Trophoblast cell (in vitro differentiated cells and primary cell): ENCODE measurements around the gene CHCHD6.

ENCODE experiments used
- DNase-seq, 2 donors: peaks; one replicate each; pipeline ENCODE4 v3.0.0-alpha.2; 2016
- H2AFZ ChIP-seq: 2 replicates; pipeline ENCODE4 v1.6.1; 2013; ENCODE audit warnings: low read length, moderate library complexity, mild to moderate bottlenecking; ENCODE audit not compliant: insufficient read depth, poor library complexity
- H2AK5ac ChIP-seq: 2 replicates; pipeline ENCODE4 v1.6.1; 2013; ENCODE audit warnings: mild to moderate bottlenecking, low read length
- H2BK120ac ChIP-seq: 2 replicates; pipeline ENCODE4 v1.6.1; 2013; ENCODE audit warnings: low read length, mild to moderate bottlenecking, moderate library complexity; ENCODE audit not compliant: insufficient read depth, poor library complexity
- H2BK12ac ChIP-seq: 2 replicates; pipeline ENCODE4 v1.6.1; 2013; ENCODE audit warnings: mild to moderate bottlenecking, low read length, moderate library complexity
- H2BK5ac ChIP-seq: 2 replicates; pipeline ENCODE4 v1.6.1; 2013; ENCODE audit warnings: low read length, low read depth, moderate library complexity, mild to moderate bottlenecking; ENCODE audit not compliant: poor library complexity
- H3K14ac ChIP-seq: 2 replicates; pipeline ENCODE4 v1.6.1; 2013; ENCODE audit warnings: mild to moderate bottlenecking, low read length
- H3K18ac ChIP-seq: 2 replicates; pipeline ENCODE4 v1.6.1; 2013; ENCODE audit warnings: mild to moderate bottlenecking, low read length
- H3K23ac ChIP-seq: 2 replicates; pipeline ENCODE4 v1.6.1; 2013; ENCODE audit warnings: low read length
- H3K27ac ChIP-seq: 2 replicates; pipeline ENCODE4 v1.5.1; 2013; ENCODE audit warnings: low read depth, mild to moderate bottlenecking, inconsistent platforms, low read length, moderate library complexity
- H3K27me3 ChIP-seq: 2 replicates; pipeline ENCODE4 v1.6.1; 2013; ENCODE audit warnings: inconsistent platforms, mild to moderate bottlenecking, low read length, moderate library complexity; ENCODE audit not compliant: insufficient read depth
- H3K36me3 ChIP-seq, 2 experiments: 1 replicate in 1 of 2; 2 replicates in 1 of 2; pipeline ENCODE4 v1.6.1; 2013; ENCODE audit warnings: low read length in 2 of 2, mild to moderate bottlenecking in 2 of 2, moderate library complexity in 1 of 2; ENCODE audit not compliant: insufficient read depth in 2 of 2, control insufficient read depth in 1 of 2
- H3K4ac ChIP-seq: 2 replicates; pipeline ENCODE4 v1.6.1; 2013; ENCODE audit warnings: low read depth, mild to moderate bottlenecking, low read length, moderate library complexity
- H3K4me1 ChIP-seq, 2 experiments: 1 replicate in 1 of 2; 2 replicates in 1 of 2; pipeline ENCODE4 v1.6.1; 2013; ENCODE audit warnings: low read length in 2 of 2, mild to moderate bottlenecking in 2 of 2, moderate library complexity in 1 of 2; ENCODE audit not compliant: insufficient read depth in 2 of 2, control insufficient read depth in 1 of 2
- H3K4me2 ChIP-seq: 2 replicates; pipeline ENCODE4 v1.6.1; 2013; ENCODE audit warnings: inconsistent platforms, mild to moderate bottlenecking, low read length, moderate library complexity
- H3K4me3 ChIP-seq: 2 replicates; pipeline ENCODE4 v1.5.1; 2013; ENCODE audit warnings: mild to moderate bottlenecking, low read depth, low read length, inconsistent platforms
- H3K79me1 ChIP-seq: one replicate; pipeline ENCODE4 v1.6.1; 2013; ENCODE audit warnings: low read length
- H3K79me2 ChIP-seq: 2 replicates; pipeline ENCODE4 v1.6.1; 2013; ENCODE audit warnings: low read length, mild to moderate bottlenecking; ENCODE audit not compliant: control insufficient read depth, insufficient read depth, poor library complexity
- H3K9ac ChIP-seq: 2 replicates; pipeline ENCODE4 v1.6.1; 2013; ENCODE audit warnings: mild to moderate bottlenecking, low read length
- H3K9me3 ChIP-seq: 2 replicates; pipeline ENCODE4 v1.6.1; 2013; ENCODE audit warnings: low read depth, mild to moderate bottlenecking, control low read depth, inconsistent platforms, low read length; ENCODE audit not compliant: insufficient read depth
- H4K12ac ChIP-seq: 2 replicates; pipeline ENCODE4 v1.6.1; 2013; ENCODE audit warnings: low read depth, mild to moderate bottlenecking, low read length, moderate library complexity
- H4K8ac ChIP-seq: 2 replicates; pipeline ENCODE4 v1.6.1; 2013; ENCODE audit warnings: low read depth, mild to moderate bottlenecking, low read length, moderate library complexity
- H4K91ac ChIP-seq: one replicate; pipeline ENCODE4 v1.6.1; 2013; ENCODE audit warnings: low read depth, mild to moderate bottlenecking, low read length, moderate library complexity
- WGBS: extraction: QIAGEN DNeasy Blood & Tissue Kit; methylation state at CpG from one replicate; pipeline ENCODE4 v1.1.7; 2013; ENCODE audit warnings: missing lambda C conversion rate; ENCODE audit not compliant: insufficient read length, insufficient coverage; ENCODE audit errors: extremely low coverage; 5-methylcytosine and 5-hydroxymethylcytosine counted together

The CHCHD6 gene

GRCh38 chr3:126910231-126910630 is 206.2 kb downstream of the CHCHD6 start:
- Histone ChIP-seq H3K36me3 (peaks cover 0 to 2% of the 10 kb centered on the region in 2 experiments), H4K12ac (no peak overlapping the region), H4K91ac (no peak overlapping the region), H3K27me3 (no peaks in the 10 kb centered on the region), H3K79me2 (no peaks in the 10 kb centered on the region), H2BK120ac (no peak overlapping the region), H3K4me2 (no peak overlapping the region), H3K23ac (no peak overlapping the region), H3K14ac (no peak overlapping the region), H3K27ac (no peak overlapping the region), H4K8ac (no peak overlapping the region), H3K9ac (no peak overlapping the region), H3K79me1 (no peaks in the 10 kb centered on the region), H2AFZ (no peak overlapping the region), H3K4ac (no peak overlapping the region), H3K9me3 (peaks cover 2% of the 10 kb centered on the region), H2AK5ac (no peak overlapping the region), H2BK5ac (no peak overlapping the region), H3K4me3 (no peak overlapping the region), H3K18ac (no peak overlapping the region), H2BK12ac (no peak overlapping the region), H3K4me1 (peaks cover 18 to 24% of the 10 kb centered on the region in 2 experiments)
- no CpG with 5 or more reads among the region's 3 CpGs for WGBS
- DNase-seq: no peak

GRCh38 chr3:126911162-126912026 is 207.4 kb downstream of the CHCHD6 start:
- peaks cover 0 to 2% of the 10 kb centered on the region in 2 experiments for H3K36me3 ChIP-seq
- H2BK12ac ChIP-seq: no peak overlapping the region
- no peak overlapping the region for H2BK5ac ChIP-seq
- H3K4ac ChIP-seq: no peak overlapping the region
- no peaks in the 10 kb centered on the region for H3K27me3 ChIP-seq
- no peak overlapping the region for H3K27ac ChIP-seq
- no peak overlapping the region for H4K12ac ChIP-seq
- whole genome bisulfite sequencing: no CpG with 5 or more reads among the region's 15 CpGs
- H3K9me3 ChIP-seq: peaks cover 2% of the 10 kb centered on the region
- no peak overlapping the region for H3K4me3 ChIP-seq
- H3K4me1 ChIP-seq: peaks cover 18 to 24% of the 10 kb centered on the region in 2 experiments
- no peaks in the 10 kb centered on the region for H3K79me1 ChIP-seq
- H3K14ac ChIP-seq: no peak overlapping the region
- no peak overlapping the region for H3K9ac ChIP-seq
- no peak overlapping the region for H4K91ac ChIP-seq
- no peak overlapping the region for H3K4me2 ChIP-seq
- no peak overlapping the region for H3K18ac ChIP-seq
- H4K8ac ChIP-seq: no peak overlapping the region
- peak; percentile 78 to 80 for DNase-seq
- H2AK5ac ChIP-seq: no peak overlapping the region
- H3K23ac ChIP-seq: no peak overlapping the region
- H3K79me2 ChIP-seq: no peaks in the 10 kb centered on the region
- no peak overlapping the region for H2AFZ ChIP-seq
- no peak overlapping the region for H2BK120ac ChIP-seq

GRCh38 chr3:126912027-126912422 is 208.0 kb downstream of the CHCHD6 start:
- Histone ChIP-seq H2AFZ (no peak overlapping the region), H3K4me3 (no peak overlapping the region), H4K12ac (no peak overlapping the region), H2BK120ac (no peak overlapping the region), H2AK5ac (no peak overlapping the region), H3K36me3 (peaks cover 0 to 2% of the 10 kb centered on the region in 2 experiments), H3K27me3 (no peaks in the 10 kb centered on the region), H4K8ac (no peak overlapping the region), H3K4me1 (peaks cover 18 to 24% of the 10 kb centered on the region in 2 experiments), H3K9me3 (peaks cover 2% of the 10 kb centered on the region), H2BK5ac (no peak overlapping the region), H3K23ac (no peak overlapping the region), H4K91ac (no peak overlapping the region), H3K9ac (no peak overlapping the region), H3K4ac (no peak overlapping the region), H3K14ac (no peak overlapping the region), H2BK12ac (no peak overlapping the region), H3K4me2 (no peak overlapping the region), H3K27ac (no peak overlapping the region), H3K18ac (no peak overlapping the region), H3K79me1 (no peaks in the 10 kb centered on the region), H3K79me2 (no peaks in the 10 kb centered on the region)
- no CpG with 5 or more reads among the region's 9 CpGs for WGBS
- DNase-seq: no peak

- Histone ChIP-seq H3K9me3 (peaks cover 2% of the 10 kb centered on the region), H3K27ac (no peak overlapping the region), H2BK120ac (no peak overlapping the region), H3K36me3 (peaks cover 0 to 2% of the 10 kb centered on the region in 2 experiments), H4K91ac (no peak overlapping the region), H3K14ac (no peak overlapping the region), H3K4me3 (no peak overlapping the region), H3K79me1 (no peaks in the 10 kb centered on the region), H3K27me3 (no peaks in the 10 kb centered on the region), H2AFZ (no peak overlapping the region), H3K4me2 (no peak overlapping the region), H2AK5ac (no peak overlapping the region), H3K18ac (no peak overlapping the region), H2BK5ac (no peak overlapping the region), H3K23ac (no peak overlapping the region), H3K79me2 (no peaks in the 10 kb centered on the region), H2BK12ac (no peak overlapping the region), H4K8ac (no peak overlapping the region), H3K4ac (no peak overlapping the region), H4K12ac (no peak overlapping the region), H3K9ac (no peak overlapping the region), H3K4me1 (peaks cover 18 to 24% of the 10 kb centered on the region in 2 experiments)
- WGBS: no CpG with 5 or more reads among the region's 12 CpGs
- no peak for DNase-seq
These were observed 208.6 kb downstream of the CHCHD6 start for GRCh38 chr3:126912491-126913195.
